Panc1 (cell line): ENCODE results near the gene CALML4. TPM values are rescaled to one million over a fixed set of nuclear protein-coding genes. Genes with fewer than 3 reads are reported as not detected.

Source experiments
- ATAC-seq: fragments of 200-7000 bp; cut with Tn5 transposase; 2 replicates; pipeline ENCODE4 v1.9.1; 2020; ENCODE audit warnings: mild to moderate bottlenecking, moderate library complexity
- BruUV-seq: library from RNA; stranded (reverse); fragments of 400-500 nt; replicated peaks from 2 replicates; lab custom pipeline; 2021; lab: Mats Ljungman, UMichigan
- CTCF ChIA-PET: fragments of 300-600 bp; sonication (Branson Sonifier 250); formaldehyde crosslinking; loops from one replicate; lab custom pipeline; 2022; ENCODE audit warnings: antibody characterized with exemption; lab: Charles Lee
- POLR2A ChIA-PET: fragments of 300-600 bp; sonication (Branson Sonifier 250); formaldehyde crosslinking; loops from one replicate; lab custom pipeline; 2022; ENCODE audit warnings: antibody characterized with exemption; lab: Charles Lee
- DNase-seq: peaks from one replicate; pipeline ENCODE4 v3.0.0-alpha.2; 2010; ENCODE audit warnings: low read depth, low spot score
- H3K27ac ChIP-seq: 2 replicates; pipeline ENCODE4 v1.5.1; 2011; ENCODE audit warnings: mild to moderate bottlenecking, low read length, inconsistent platforms
- H3K27me3 ChIP-seq: fragments of 200-500 bp; sonication (Bioruptor generic); 2 replicates; pipeline ENCODE4 v1.6.0; 2014; ENCODE audit warnings: low read length, inconsistent platforms; ENCODE audit not compliant: control insufficient read depth, insufficient read depth
- H3K36me3 ChIP-seq: fragments of 200-500 bp; sonication (Bioruptor generic); 2 replicates; pipeline ENCODE4 v1.5.1; 2014; ENCODE audit warnings: inconsistent platforms, mild to moderate bottlenecking, low read length, moderate library complexity; ENCODE audit not compliant: control insufficient read depth, insufficient read depth
- H3K4me1 ChIP-seq: 2 replicates; pipeline ENCODE4 v1.5.1; 2011; ENCODE audit warnings: inconsistent platforms, mild to moderate bottlenecking, low read length, moderate library complexity; ENCODE audit not compliant: control insufficient read depth, insufficient read depth
- H3K4me3 ChIP-seq, 2 experiments: 2 replicates each; pipeline ENCODE4 v1.5.1; 2011 to 2012; ENCODE audit warnings: low read depth in 2 of 2, low read length in 2 of 2, mild to moderate bottlenecking in 2 of 2, inconsistent platforms in 1 of 2, moderate library complexity in 1 of 2
- H3K9me3 ChIP-seq: fragments of 200-500 bp; sonication (Bioruptor generic); 2 replicates; pipeline ENCODE4 v1.5.1; 2014; ENCODE audit warnings: low read depth, mild to moderate bottlenecking, inconsistent platforms, low read length, moderate library complexity; ENCODE audit not compliant: control insufficient read depth, insufficient read depth
- POLR2AphosphoS5 ChIP-seq: IDR thresholded peaks from 2 replicates; pipeline ENCODE4 v1.6.1; 2012; ENCODE audit warnings: mild to moderate bottlenecking, low read depth, low read length, moderate library complexity
- SIN3A ChIP-seq: IDR thresholded peaks from 2 replicates; pipeline ENCODE4 v1.6.1; 2012; ENCODE audit warnings: low read depth, mild to moderate bottlenecking, low read length, moderate library complexity, borderline replicate concordance; ENCODE audit not compliant: insufficient read depth
- TCF7L2 ChIP-seq: IDR thresholded peaks from 2 replicates; pipeline ENCODE4 v1.6.1; 2011; ENCODE audit warnings: mild to moderate bottlenecking, low read depth, low read length, inconsistent platforms
- in situ Hi-C: cut with HindIII; loops from 2 replicates; pipeline ENCODE4 v1.10.0; 2016; ENCODE audit warnings: low sequenced_read_pairs, low pct_unique_long_range_greater_than_20kb
- intact Hi-C: fragments of 100-400 bp; cut with micrococcal nuclease; formaldehyde crosslinking; loops from one replicate; pipeline ENCODE4 v1.10.0; 2022; ENCODE audit not compliant: unreplicated experiment
- total RNA-seq: library from RNA; stranded (reverse); gene quantifications from one replicate; pipeline ENCODE4 v1.2.1, GENCODE V29; 2021; ENCODE audit not compliant: unreplicated experiment
- TF ChIP-seq, protein P1 (sequence below): fragments of 450-650 bp; IDR thresholded peaks from 2 replicates; pipeline ENCODE4 v1.5.1; 2017; ENCODE audit warnings: mild to moderate bottlenecking
- TF ChIP-seq, protein P2 (sequence below), 2 experiments: IDR thresholded peaks; 2 replicates each; pipeline ENCODE4 v1.6.1; 2011 to 2012; ENCODE audit warnings: low read depth in 2 of 2, control low read depth in 1 of 2, low read length in 1 of 2, mild to moderate bottlenecking in 1 of 2, moderate library complexity in 1 of 2; ENCODE audit not compliant: insufficient read depth in 1 of 2

CALML4 gene
- total RNA-seq, 1 experiment from 2014 or later = 5.4 TPM

GRCh38 chr15:68224546-68225250, 19.6 kb upstream of the CALML4 start:
- ATAC-seq (no peak), DNase-seq (no peak)
- TF ChIP-seq TCF7L2 (no peak), SIN3A (no peak), POLR2AphosphoS5 (no peak)
- TF ChIP-seq, protein P1, sequence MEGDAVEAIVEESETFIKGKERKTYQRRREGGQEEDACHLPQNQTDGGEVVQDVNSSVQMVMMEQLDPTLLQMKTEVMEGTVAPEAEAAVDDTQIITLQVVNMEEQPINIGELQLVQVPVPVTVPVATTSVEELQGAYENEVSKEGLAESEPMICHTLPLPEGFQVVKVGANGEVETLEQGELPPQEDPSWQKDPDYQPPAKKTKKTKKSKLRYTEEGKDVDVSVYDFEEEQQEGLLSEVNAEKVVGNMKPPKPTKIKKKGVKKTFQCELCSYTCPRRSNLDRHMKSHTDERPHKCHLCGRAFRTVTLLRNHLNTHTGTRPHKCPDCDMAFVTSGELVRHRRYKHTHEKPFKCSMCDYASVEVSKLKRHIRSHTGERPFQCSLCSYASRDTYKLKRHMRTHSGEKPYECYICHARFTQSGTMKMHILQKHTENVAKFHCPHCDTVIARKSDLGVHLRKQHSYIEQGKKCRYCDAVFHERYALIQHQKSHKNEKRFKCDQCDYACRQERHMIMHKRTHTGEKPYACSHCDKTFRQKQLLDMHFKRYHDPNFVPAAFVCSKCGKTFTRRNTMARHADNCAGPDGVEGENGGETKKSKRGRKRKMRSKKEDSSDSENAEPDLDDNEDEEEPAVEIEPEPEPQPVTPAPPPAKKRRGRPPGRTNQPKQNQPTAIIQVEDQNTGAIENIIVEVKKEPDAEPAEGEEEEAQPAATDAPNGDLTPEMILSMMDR = no peak
- TF ChIP-seq, protein P2, sequence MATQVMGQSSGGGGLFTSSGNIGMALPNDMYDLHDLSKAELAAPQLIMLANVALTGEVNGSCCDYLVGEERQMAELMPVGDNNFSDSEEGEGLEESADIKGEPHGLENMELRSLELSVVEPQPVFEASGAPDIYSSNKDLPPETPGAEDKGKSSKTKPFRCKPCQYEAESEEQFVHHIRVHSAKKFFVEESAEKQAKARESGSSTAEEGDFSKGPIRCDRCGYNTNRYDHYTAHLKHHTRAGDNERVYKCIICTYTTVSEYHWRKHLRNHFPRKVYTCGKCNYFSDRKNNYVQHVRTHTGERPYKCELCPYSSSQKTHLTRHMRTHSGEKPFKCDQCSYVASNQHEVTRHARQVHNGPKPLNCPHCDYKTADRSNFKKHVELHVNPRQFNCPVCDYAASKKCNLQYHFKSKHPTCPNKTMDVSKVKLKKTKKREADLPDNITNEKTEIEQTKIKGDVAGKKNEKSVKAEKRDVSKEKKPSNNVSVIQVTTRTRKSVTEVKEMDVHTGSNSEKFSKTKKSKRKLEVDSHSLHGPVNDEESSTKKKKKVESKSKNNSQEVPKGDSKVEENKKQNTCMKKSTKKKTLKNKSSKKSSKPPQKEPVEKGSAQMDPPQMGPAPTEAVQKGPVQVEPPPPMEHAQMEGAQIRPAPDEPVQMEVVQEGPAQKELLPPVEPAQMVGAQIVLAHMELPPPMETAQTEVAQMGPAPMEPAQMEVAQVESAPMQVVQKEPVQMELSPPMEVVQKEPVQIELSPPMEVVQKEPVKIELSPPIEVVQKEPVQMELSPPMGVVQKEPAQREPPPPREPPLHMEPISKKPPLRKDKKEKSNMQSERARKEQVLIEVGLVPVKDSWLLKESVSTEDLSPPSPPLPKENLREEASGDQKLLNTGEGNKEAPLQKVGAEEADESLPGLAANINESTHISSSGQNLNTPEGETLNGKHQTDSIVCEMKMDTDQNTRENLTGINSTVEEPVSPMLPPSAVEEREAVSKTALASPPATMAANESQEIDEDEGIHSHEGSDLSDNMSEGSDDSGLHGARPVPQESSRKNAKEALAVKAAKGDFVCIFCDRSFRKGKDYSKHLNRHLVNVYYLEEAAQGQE (IDR thresholded peaks at IDR 0.05; ENCODE audit: insufficient read depth in 1 of 2, low read depth in 2 of 2, low read length in 1 of 2) = no peak
- no peaks in the 10 kb centered on the region for H3K36me3 ChIP-seq
- CTCF ChIA-PET = no interaction called here
- POLR2A ChIA-PET = no interaction called here
- in situ Hi-C loops = no loop called here
- no peaks in the 10 kb centered on the region for H3K9me3 ChIP-seq
- BruUV-seq = no TSS peak
- peaks cover 10% of the 10 kb centered on the region; the same call in 1 of the 2 replicates for H3K4me1 ChIP-seq
- H3K27ac ChIP-seq = no peak overlapping the region
- intact Hi-C loops = no loop called here
- H3K4me3 ChIP-seq = no peak overlapping the region
- H3K27me3 ChIP-seq = no peaks in the 10 kb centered on the region

DNA sequence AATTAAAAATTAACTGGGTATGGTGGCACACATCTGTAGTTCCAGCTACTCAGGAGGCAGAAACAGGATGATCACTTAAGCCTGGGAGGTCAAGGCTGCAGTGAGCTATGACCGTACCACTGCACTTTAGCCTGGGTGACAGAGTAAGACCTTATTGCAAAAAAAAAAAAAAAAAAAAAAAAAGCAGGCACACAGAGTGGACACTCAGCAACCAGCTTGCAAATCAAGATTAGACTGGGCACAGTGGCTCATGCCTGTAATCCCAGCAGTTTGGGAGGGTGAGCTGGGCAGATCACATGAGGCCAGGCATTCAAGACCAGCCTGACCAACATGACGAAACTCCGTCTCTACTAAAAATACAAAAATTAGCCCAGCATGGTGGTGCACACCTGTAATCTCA, 19.0 kb upstream of the CALML4 start:
- ChIA-PET CTCF (interaction anchor here (0.7 kb wide), 1 partner anchor 1341 kb away, joined by 7 read pairs; no protein-coding TSS in a partner anchor), POLR2A (interaction anchor here (0.7 kb wide), 1 partner anchor 25 kb away, joined by 3 read pairs; no protein-coding TSS in a partner anchor)
- Histone ChIP-seq H3K36me3 (no peaks in the 10 kb centered on the region), H3K4me3 (no peak overlapping the region), H3K9me3 (no peaks in the 10 kb centered on the region), H3K4me1 (peaks cover 10% of the 10 kb centered on the region; the same call in 1 of the 2 replicates), H3K27ac (no peak overlapping the region), H3K27me3 (no peaks in the 10 kb centered on the region)
- DNase-seq = no peak
- no peak for ATAC-seq
- intact Hi-C loops (no loop called here), in situ Hi-C loops (no loop called here)
- no peak for TF ChIP-seq TCF7L2
- no peak for TF ChIP-seq POLR2AphosphoS5
- TF ChIP-seq SIN3A = no peak
- TF ChIP-seq, protein P1 = no peak
- TF ChIP-seq, protein P2 (IDR thresholded peaks at IDR 0.05; ENCODE audit: insufficient read depth in 1 of 2, low read depth in 2 of 2, low read length in 1 of 2) = no peak
- BruUV-seq = no TSS peak
